ENCODE data around the gene MPPED1. TPM values are rescaled to one million over a fixed set of nuclear protein-coding genes. Genes with fewer than 3 reads are reported as not detected.

Gene MPPED1
- total RNA-seq, 1 experiment from 2014 or later: not detected

- H3K9me3 ChIP-seq (ENCODE audit: insufficient read depth, low read depth): no peaks in the 10 kb centered on the region
- no TSS peak for BruUV-seq (replicated peaks)
- H3K36me3 ChIP-seq (ENCODE audit: low read depth): no peaks in the 10 kb centered on the region
- H3F3A ChIP-seq (ENCODE audit: insufficient read depth, low read depth): no peaks in the 10 kb centered on the region
- H3K4me1 ChIP-seq (replicated peaks; ENCODE audit: insufficient read depth): no peaks in the 10 kb centered on the region
- no peak overlapping the region for H3K27ac ChIP-seq
- TF ChIP-seq CTCF (conservative IDR thresholded peaks at IDR 0.05) (no peak), EZH2 (IDR thresholded peaks at IDR 0.05; ENCODE audit: low read depth) (no peak)
- H3K9me2 ChIP-seq (ENCODE audit: insufficient read depth): no peaks in the 10 kb centered on the region
- H3K4me3 ChIP-seq: no peak overlapping the region
- no peaks in the 10 kb centered on the region for H3K79me2 ChIP-seq (ENCODE audit: low read depth)
- no peak overlapping the region for H3K4me2 ChIP-seq
- CTCF ChIA-PET: no interaction called here
- intact Hi-C loops (cut with micrococcal nuclease; ENCODE audit: unreplicated experiment): no loop called here
- H2AFZ ChIP-seq: no peak overlapping the region
- H3K27me3 ChIP-seq (ENCODE audit: insufficient read depth, low read depth): peaks cover 83% of the 10 kb centered on the region
- DNase-seq: no peak
- no peaks in the 10 kb centered on the region for H4K20me1 ChIP-seq (ENCODE audit: insufficient read depth)
- POLR2A ChIA-PET (ENCODE audit: unreplicated experiment): no interaction called here
Measured at GRCh38 chr22:43442386-43443151, 30.8 kb downstream of the MPPED1 start.

GRCh38 chr22:43443152-43443471, 31.3 kb downstream of the MPPED1 start:
- Histone ChIP-seq H3K4me2 (no peak overlapping the region), H3F3A (ENCODE audit: insufficient read depth, low read depth) (no peaks in the 10 kb centered on the region), H3K27ac (no peak overlapping the region), H3K9me2 (ENCODE audit: insufficient read depth) (no peaks in the 10 kb centered on the region), H3K9me3 (ENCODE audit: insufficient read depth, low read depth) (no peaks in the 10 kb centered on the region), H3K4me3 (no peak overlapping the region), H3K79me2 (ENCODE audit: low read depth) (no peaks in the 10 kb centered on the region), H3K27me3 (ENCODE audit: insufficient read depth, low read depth) (peaks cover 80% of the 10 kb centered on the region), H3K36me3 (ENCODE audit: low read depth) (no peaks in the 10 kb centered on the region), H3K4me1 (replicated peaks; ENCODE audit: insufficient read depth) (no peaks in the 10 kb centered on the region), H2AFZ (no peak overlapping the region), H4K20me1 (ENCODE audit: insufficient read depth) (no peaks in the 10 kb centered on the region)
- BruUV-seq (replicated peaks): no TSS peak
- no peak for TF ChIP-seq EZH2 (IDR thresholded peaks at IDR 0.05; ENCODE audit: low read depth)
- no peak for TF ChIP-seq CTCF (conservative IDR thresholded peaks at IDR 0.05)
- POLR2A ChIA-PET (ENCODE audit: unreplicated experiment): no interaction called here
- intact Hi-C loops (cut with micrococcal nuclease; ENCODE audit: unreplicated experiment): no loop called here
- DNase-seq: no peak
- CTCF ChIA-PET: no interaction called here

GRCh38 chr22:43446037-43446803, 34.4 kb downstream of the MPPED1 start:
- Histone ChIP-seq H3K79me2 (ENCODE audit: low read depth) (no peaks in the 10 kb centered on the region), H3K36me3 (ENCODE audit: low read depth) (no peaks in the 10 kb centered on the region), H3K4me1 (replicated peaks; ENCODE audit: insufficient read depth) (no peaks in the 10 kb centered on the region), H3K9me2 (ENCODE audit: insufficient read depth) (no peaks in the 10 kb centered on the region), H4K20me1 (ENCODE audit: insufficient read depth) (no peaks in the 10 kb centered on the region), H3K4me3 (no peak overlapping the region), H3F3A (ENCODE audit: insufficient read depth, low read depth) (no peaks in the 10 kb centered on the region), H3K9me3 (ENCODE audit: insufficient read depth, low read depth) (no peaks in the 10 kb centered on the region), H2AFZ (no peak overlapping the region), H3K4me2 (no peak overlapping the region), H3K27ac (no peak overlapping the region), H3K27me3 (ENCODE audit: insufficient read depth, low read depth) (peaks cover 61% of the 10 kb centered on the region)
- no peak for TF ChIP-seq CTCF (conservative IDR thresholded peaks at IDR 0.05)
- no peak for TF ChIP-seq EZH2 (IDR thresholded peaks at IDR 0.05; ENCODE audit: low read depth)
- DNase-seq: no peak
- CTCF ChIA-PET: no interaction called here
- POLR2A ChIA-PET (ENCODE audit: unreplicated experiment): no interaction called here
- no TSS peak for BruUV-seq (replicated peaks)
- intact Hi-C loops (cut with micrococcal nuclease; ENCODE audit: unreplicated experiment): no loop called here
